Keratinocyte (primary cell): ENCODE results near the gene PCSK1N. TPM values are rescaled to one million over a fixed set of nuclear protein-coding genes. Genes with fewer than 3 reads are reported as not detected.

ENCODE experiments used
- DNase-seq: peaks from one replicate; pipeline ENCODE4 v3.0.0-alpha.2; 2011; ENCODE audit warnings: low read depth, missing footprints, low spot score
- FAIRE-seq: peaks from 2 replicates; lab custom pipeline; 2011; peaks lifted over from hg19 to GRCh38; lab: Jason Lieb, UNC
- H2AFZ ChIP-seq: 2 replicates; pipeline ENCODE4 v1.6.0; 2012; ENCODE audit warnings: low read length, control low read depth, inconsistent platforms; ENCODE audit not compliant: control insufficient read depth
- H3K27ac ChIP-seq: 2 replicates; pipeline ENCODE4 v1.5.1; 2011; ENCODE audit warnings: low read length; ENCODE audit not compliant: control insufficient read depth, insufficient read depth
- H3K27me3 ChIP-seq: 3 replicates; pipeline ENCODE4 v1.6.0; 2011; ENCODE audit warnings: low read length; ENCODE audit not compliant: control insufficient read depth, insufficient read depth; ENCODE audit errors: extremely low read depth
- H3K36me3 ChIP-seq, 2 experiments: 2 replicates in 1 of 2; 3 replicates in 1 of 2; pipeline ENCODE4 v1.5.1; 2011; ENCODE audit warnings: low read length in 2 of 2, mild to moderate bottlenecking in 1 of 2; ENCODE audit not compliant: control insufficient read depth in 2 of 2, insufficient read depth in 2 of 2; ENCODE audit errors: extremely low read depth in 1 of 2
- H3K4me1 ChIP-seq: 3 replicates; pipeline ENCODE4 v1.5.1; 2011; ENCODE audit warnings: low read length; ENCODE audit not compliant: control insufficient read depth, insufficient read depth; ENCODE audit errors: extremely low read depth
- H3K4me2 ChIP-seq: 3 replicates; pipeline ENCODE4 v1.6.0; 2011; ENCODE audit warnings: low read depth, low read length; ENCODE audit not compliant: control insufficient read depth, insufficient read depth; ENCODE audit errors: extremely low read depth
- H3K4me3 ChIP-seq, 3 experiments: fragments of 200-600 bp in 1 of 3; sonication (generic) in 1 of 3; 2 replicates in 2 of 3; 3 replicates in 1 of 3; pipeline ENCODE4 v1.5.1; 2011 to 2016; ENCODE audit warnings: low read length in 3 of 3, mild to moderate bottlenecking in 3 of 3, control low read depth in 2 of 3, inconsistent platforms in 1 of 3, low read depth in 1 of 3, mixed read lengths in 1 of 3, mixed run types in 1 of 3, moderate library complexity in 1 of 3; ENCODE audit not compliant: control insufficient read depth in 2 of 3, insufficient read depth in 2 of 3; ENCODE audit errors: extremely low read depth in 1 of 3
- H3K79me2 ChIP-seq: 2 replicates; pipeline ENCODE4 v1.6.0; 2012; ENCODE audit warnings: low read length; ENCODE audit not compliant: control insufficient read depth, insufficient read depth
- H3K9ac ChIP-seq: 3 replicates; pipeline ENCODE4 v1.6.0; 2011; ENCODE audit warnings: low read length; ENCODE audit not compliant: control insufficient read depth, insufficient read depth; ENCODE audit errors: extremely low read depth
- H3K9me1 ChIP-seq: 3 replicates; pipeline ENCODE4 v1.6.0; 2011; ENCODE audit warnings: low read length; ENCODE audit not compliant: control insufficient read depth, insufficient read depth; ENCODE audit errors: extremely low read depth
- H3K9me3 ChIP-seq: 2 replicates; pipeline ENCODE4 v1.5.1; 2012; ENCODE audit warnings: low read depth, low read length; ENCODE audit not compliant: control insufficient read depth
- H4K20me1 ChIP-seq: 3 replicates; pipeline ENCODE4 v1.6.0; 2011; ENCODE audit warnings: low read length; ENCODE audit not compliant: control insufficient read depth, insufficient read depth; ENCODE audit errors: extremely low read depth
- CTCF ChIP-seq, 3 experiments: IDR thresholded peaks in 1 of 3; conservative IDR thresholded peaks in 1 of 3; optimal IDR thresholded peaks in 1 of 3; 2 replicates in 2 of 3; 3 replicates in 1 of 3; pipeline versions ENCODE3 to v1.5.1; 2011; ENCODE audit warnings: low read length in 3 of 3, mild to moderate bottlenecking in 3 of 3, moderate library complexity in 2 of 3, control low read depth in 1 of 3, inconsistent platforms in 1 of 3; ENCODE audit not compliant: insufficient read depth in 2 of 3; ENCODE audit errors: extremely low read depth in 1 of 3
- EZH2 ChIP-seq: IDR thresholded peaks from one replicate; pipeline ENCODE4 v1.6.1; 2012; ENCODE audit warnings: inconsistent platforms, mild to moderate bottlenecking, low read length, moderate library complexity
- dilution Hi-C: fragments of 300-500 bp; cut with MboI; formaldehyde crosslinking; loops from one replicate; pipeline ENCODE4 v1.7.0; 2020; ENCODE audit warnings: low sequenced_read_pairs; ENCODE audit not compliant: extremely low pct_ligation_motif_present
- polyA plus RNA-seq, 5 experiments: library from polyadenylated mRNA; depleted of rRNA in 3 of 5; stranded (reverse) in 3 of 5; stranded (forward) in 1 of 5; unstranded in 1 of 5; fragments of >200 nt; gene quantifications; 1 replicate in 1 of 5; 2 replicates in 3 of 5; 3 replicates in 1 of 5; pipeline versions ENCODE4 v1.2.1 to v1.2.3, GENCODE V29; 2011 to 2012; ENCODE audit warnings: missing spikeins in 2 of 5, low read depth in 1 of 5, low replicate concordance in 1 of 5

The PCSK1N gene
- polyA plus RNA-seq, 1 donor (not counting 4 experiments of a cell fraction or from before 2014, with no cell fraction given): 0.54 TPM

DNA sequence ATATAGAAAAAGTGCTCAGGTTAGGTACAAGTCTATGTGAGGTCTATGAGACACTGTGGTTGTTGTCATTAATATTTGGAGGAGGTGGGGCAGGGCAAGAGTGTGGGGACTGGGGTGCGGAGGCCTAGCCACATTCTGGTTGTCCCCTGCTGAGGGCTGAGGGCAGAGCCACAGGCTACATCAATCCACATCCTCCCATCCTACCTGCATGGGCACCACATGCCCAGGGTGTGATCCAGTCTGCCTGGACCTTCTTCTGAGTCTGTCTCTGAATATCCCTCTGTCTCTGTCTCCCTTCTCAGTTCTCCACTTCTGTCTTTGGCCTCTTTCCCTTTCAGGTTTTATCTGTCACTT is 50.2 kb downstream of the PCSK1N start:
- H3K9ac ChIP-seq: no peak overlapping the region
- no peaks in the 10 kb centered on the region for H3K36me3 ChIP-seq
- peaks cover 9% of the 10 kb centered on the region for H3K27me3 ChIP-seq
- TF ChIP-seq EZH2 (no peak), CTCF (optimal IDR thresholded peaks at IDR 0.05 in 1 of 3, IDR thresholded peaks at IDR 0.05 in 1 of 3, conservative IDR thresholded peaks at IDR 0.05 in 1 of 3; ENCODE audit: extremely low read depth in 1 of 3, insufficient read depth in 2 of 3, low read length in 3 of 3) (no peak)
- H3K4me2 ChIP-seq: no peak overlapping the region
- no peaks in the 10 kb centered on the region for H3K9me3 ChIP-seq
- H3K4me3 ChIP-seq: no peak overlapping the region
- H2AFZ ChIP-seq: no peak overlapping the region
- dilution Hi-C loops: no loop called here
- no peak for DNase-seq
- FAIRE-seq: no peak
- no peaks in the 10 kb centered on the region for H4K20me1 ChIP-seq
- no peaks in the 10 kb centered on the region for H3K9me1 ChIP-seq
- H3K27ac ChIP-seq: no peak overlapping the region
- no peaks in the 10 kb centered on the region for H3K79me2 ChIP-seq
- no peaks in the 10 kb centered on the region for H3K4me1 ChIP-seq

DNA sequence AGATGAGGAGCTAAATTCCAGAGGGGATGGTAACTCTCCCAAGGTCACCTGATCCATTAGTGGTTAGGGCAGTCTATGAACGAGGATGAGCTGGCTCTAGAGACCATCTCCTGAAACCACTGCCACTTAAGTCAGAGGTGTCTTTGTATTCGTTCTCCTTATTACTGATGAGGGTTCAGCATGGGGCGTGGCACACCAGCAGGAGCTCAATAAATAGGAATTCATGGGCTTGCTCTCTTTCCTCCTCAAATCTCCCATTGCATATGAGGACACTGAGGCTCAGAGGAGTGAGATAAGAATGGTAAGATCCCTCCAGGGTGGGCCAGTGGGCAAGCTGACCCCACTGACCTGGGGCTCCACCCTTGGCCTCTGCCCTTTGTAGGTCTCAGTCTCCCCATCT is 50.7 kb downstream of the PCSK1N start:
- dilution Hi-C loops: no loop called here
- H3K9me1 ChIP-seq: no peaks in the 10 kb centered on the region
- H2AFZ ChIP-seq: no peak overlapping the region
- FAIRE-seq (no peak), DNase-seq (no peak)
- H3K9me3 ChIP-seq: no peaks in the 10 kb centered on the region
- H3K36me3 ChIP-seq: no peaks in the 10 kb centered on the region
- no peak overlapping the region for H3K27ac ChIP-seq
- no peaks in the 10 kb centered on the region for H3K79me2 ChIP-seq
- TF ChIP-seq CTCF (optimal IDR thresholded peaks at IDR 0.05 in 1 of 3, IDR thresholded peaks at IDR 0.05 in 1 of 3, conservative IDR thresholded peaks at IDR 0.05 in 1 of 3; ENCODE audit: extremely low read depth in 1 of 3, insufficient read depth in 2 of 3, low read length in 3 of 3): no peak
- no peak for TF ChIP-seq EZH2
- H3K27me3 ChIP-seq: peaks cover 9% of the 10 kb centered on the region
- H4K20me1 ChIP-seq: no peaks in the 10 kb centered on the region
- no peak overlapping the region for H3K4me3 ChIP-seq
- no peaks in the 10 kb centered on the region for H3K4me1 ChIP-seq
- no peak overlapping the region for H3K9ac ChIP-seq
- no peak overlapping the region for H3K4me2 ChIP-seq
